Activated B cell treated with CpG ODN at 0.5 μM for 24 hours (primary cell): ENCODE measurements around the gene SCN9A. TPM values are rescaled to one million over a fixed set of nuclear protein-coding genes. Genes with fewer than 3 reads are reported as not detected.

ENCODE experiments used
- ATAC-seq: fragments of 200-7000 bp; cut with Tn5 transposase; one replicate; pipeline ENCODE4 v1.10.0; 2021; ENCODE audit warnings: low read depth, mild to moderate bottlenecking, moderate library complexity
- CTCF ChIA-PET: fragments of 350-600 bp; sonication (Branson Sonifier 250); formaldehyde crosslinking; loops from one replicate; lab custom pipeline; 2021; ENCODE audit warnings: antibody characterized with exemption; lab: Charles Lee
- POLR2A ChIA-PET: fragments of 350-600 bp; sonication (Branson Sonifier 250); formaldehyde crosslinking; loops from one replicate; lab custom pipeline; 2021; ENCODE audit warnings: antibody characterized with exemption; lab: Charles Lee
- DNase-seq: peaks from one replicate; pipeline ENCODE4 v3.0.0; 2022
- H3K27ac Mint-ChIP-seq: one replicate; pipeline ENCODE4 v1.8.0; 2020; ENCODE audit warnings: mixed read lengths
- H3K27me3 Mint-ChIP-seq: one replicate; pipeline ENCODE4 v1.8.0; 2021; ENCODE audit warnings: mixed read lengths
- H3K36me3 Mint-ChIP-seq: one replicate; pipeline ENCODE4 v1.8.0; 2021; ENCODE audit warnings: low read depth, mixed read lengths
- H3K4me1 Mint-ChIP-seq: one replicate; pipeline ENCODE4 v1.8.0; 2021; ENCODE audit warnings: mixed read lengths
- H3K4me3 Mint-ChIP-seq: one replicate; pipeline ENCODE4 v1.8.0; 2020; ENCODE audit warnings: mild to moderate bottlenecking, mixed read lengths
- H3K9me3 Mint-ChIP-seq: one replicate; pipeline ENCODE4 v1.8.0; 2020; ENCODE audit warnings: mixed read lengths
- intact Hi-C: fragments of 100-400 bp; cut with micrococcal nuclease; formaldehyde crosslinking; loops from one replicate; pipeline ENCODE4 v1.15.1; 2024
- total RNA-seq: library from RNA; stranded (reverse); gene quantifications from 2 replicates; pipeline ENCODE4 v1.2.3, GENCODE V29; 2022
- TF ChIP-seq, protein P1 (sequence below): fragments of 200-600 bp; IDR thresholded peaks from one replicate; pipeline ENCODE4 v1.8.0; 2022; ENCODE audit warnings: antibody characterized with exemption, mild to moderate bottlenecking

SCN9A gene
- total RNA-seq, 1 donor from 2014 or later = not detected

DNA sequence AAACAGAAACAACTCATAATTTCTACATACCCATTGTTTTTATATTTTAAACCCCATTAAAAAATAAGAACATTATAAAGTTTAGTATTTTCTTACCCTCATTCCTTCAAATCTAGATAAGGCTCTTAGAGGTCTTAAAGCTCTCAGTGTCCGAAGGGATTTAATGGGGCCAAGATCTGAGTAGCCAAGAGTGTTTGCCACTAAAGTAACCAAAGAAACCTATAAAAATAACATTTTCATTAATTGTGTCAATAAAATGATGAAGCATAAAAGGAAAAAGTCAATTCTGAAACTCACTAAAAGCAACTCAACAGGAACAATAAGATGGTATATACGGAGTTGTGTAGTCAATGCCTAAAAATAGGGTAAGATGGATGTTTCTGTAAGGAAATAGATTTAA is 142.5 kb downstream of the SCN9A start:
- Mint-ChIP-seq H3K27me3 (no peaks in the 10 kb centered on the region), H3K4me1 (no peaks in the 10 kb centered on the region), H3K9me3 (no peaks in the 10 kb centered on the region), H3K36me3 (no peaks in the 10 kb centered on the region), H3K27ac (no peak overlapping the region), H3K4me3 (no peak overlapping the region)
- intact Hi-C loops = no loop called here
- CTCF ChIA-PET = no interaction called here
- ATAC-seq = no peak
- TF ChIP-seq, protein P1, sequence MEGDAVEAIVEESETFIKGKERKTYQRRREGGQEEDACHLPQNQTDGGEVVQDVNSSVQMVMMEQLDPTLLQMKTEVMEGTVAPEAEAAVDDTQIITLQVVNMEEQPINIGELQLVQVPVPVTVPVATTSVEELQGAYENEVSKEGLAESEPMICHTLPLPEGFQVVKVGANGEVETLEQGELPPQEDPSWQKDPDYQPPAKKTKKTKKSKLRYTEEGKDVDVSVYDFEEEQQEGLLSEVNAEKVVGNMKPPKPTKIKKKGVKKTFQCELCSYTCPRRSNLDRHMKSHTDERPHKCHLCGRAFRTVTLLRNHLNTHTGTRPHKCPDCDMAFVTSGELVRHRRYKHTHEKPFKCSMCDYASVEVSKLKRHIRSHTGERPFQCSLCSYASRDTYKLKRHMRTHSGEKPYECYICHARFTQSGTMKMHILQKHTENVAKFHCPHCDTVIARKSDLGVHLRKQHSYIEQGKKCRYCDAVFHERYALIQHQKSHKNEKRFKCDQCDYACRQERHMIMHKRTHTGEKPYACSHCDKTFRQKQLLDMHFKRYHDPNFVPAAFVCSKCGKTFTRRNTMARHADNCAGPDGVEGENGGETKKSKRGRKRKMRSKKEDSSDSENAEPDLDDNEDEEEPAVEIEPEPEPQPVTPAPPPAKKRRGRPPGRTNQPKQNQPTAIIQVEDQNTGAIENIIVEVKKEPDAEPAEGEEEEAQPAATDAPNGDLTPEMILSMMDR = no peak
- no peak for DNase-seq
- POLR2A ChIA-PET = no interaction called here

DNA sequence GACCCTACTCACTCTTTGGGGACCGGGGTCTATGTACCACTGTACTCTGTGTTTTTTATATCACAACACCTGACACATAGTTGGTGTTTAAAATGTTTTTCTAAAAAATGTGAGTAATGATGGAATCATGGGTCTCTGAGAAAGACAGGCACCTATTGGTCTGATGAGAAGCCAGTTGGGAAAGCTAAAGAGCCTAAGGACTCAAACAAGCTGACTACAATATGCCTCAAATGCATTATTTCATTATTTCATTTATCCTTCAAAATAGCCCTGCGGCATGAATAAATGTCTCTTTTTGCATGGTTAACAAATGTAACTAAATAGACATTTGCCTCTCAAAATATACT is 145.0 kb downstream of the SCN9A start:
- intact Hi-C loops = no loop called here
- Mint-ChIP-seq H3K4me3 (no peak overlapping the region), H3K4me1 (no peaks in the 10 kb centered on the region), H3K36me3 (no peaks in the 10 kb centered on the region), H3K27ac (no peak overlapping the region), H3K9me3 (no peaks in the 10 kb centered on the region), H3K27me3 (no peaks in the 10 kb centered on the region)
- CTCF ChIA-PET = interaction anchor here (0.7 kb wide), 1 partner anchor 32 kb away, joined by 3 read pairs; no protein-coding TSS in a partner anchor
- no peak for ATAC-seq
- POLR2A ChIA-PET = no interaction called here
- DNase-seq = no peak
- TF ChIP-seq, protein P1 = no peak

DNA sequence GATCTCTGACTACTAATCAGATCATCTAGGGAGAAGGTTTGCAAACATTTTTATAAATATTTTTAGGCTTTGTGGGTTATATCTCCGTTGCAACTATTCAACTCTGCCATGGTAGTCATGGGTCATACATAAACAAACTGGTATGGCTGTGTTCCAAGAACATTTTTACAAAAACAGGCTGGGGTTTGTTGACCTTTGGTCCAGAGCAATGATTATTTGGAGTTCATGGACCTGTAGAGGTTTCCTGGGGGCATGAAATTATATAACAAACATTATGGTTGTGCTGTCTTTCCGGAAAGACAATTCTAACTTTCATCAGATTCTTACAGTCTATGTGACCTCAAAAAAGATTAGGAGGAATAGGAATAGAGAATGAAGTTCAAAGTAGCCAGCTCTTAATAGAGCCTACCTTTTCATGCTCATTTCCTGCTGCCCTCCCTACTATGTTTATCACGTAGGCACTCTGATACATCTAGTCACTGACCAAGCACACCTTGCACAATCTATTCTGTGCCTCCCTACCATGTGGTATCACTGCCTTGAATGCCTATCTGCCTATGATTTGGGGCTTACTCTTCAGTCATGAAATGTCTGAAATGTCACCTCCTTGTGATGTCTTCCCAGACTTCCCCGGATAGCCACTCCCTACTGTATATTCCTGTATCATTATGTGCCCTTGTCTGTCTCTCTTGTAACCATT is 145.6 kb downstream of the SCN9A start:
- intact Hi-C loops = no loop called here
- Mint-ChIP-seq H3K36me3 (no peaks in the 10 kb centered on the region), H3K4me3 (no peak overlapping the region), H3K4me1 (no peaks in the 10 kb centered on the region), H3K27ac (no peak overlapping the region), H3K27me3 (no peaks in the 10 kb centered on the region), H3K9me3 (no peaks in the 10 kb centered on the region)
- no peak for DNase-seq
- CTCF ChIA-PET = no interaction called here
- POLR2A ChIA-PET = no interaction called here
- no peak for ATAC-seq
- TF ChIP-seq, protein P1 = no peak

DNA sequence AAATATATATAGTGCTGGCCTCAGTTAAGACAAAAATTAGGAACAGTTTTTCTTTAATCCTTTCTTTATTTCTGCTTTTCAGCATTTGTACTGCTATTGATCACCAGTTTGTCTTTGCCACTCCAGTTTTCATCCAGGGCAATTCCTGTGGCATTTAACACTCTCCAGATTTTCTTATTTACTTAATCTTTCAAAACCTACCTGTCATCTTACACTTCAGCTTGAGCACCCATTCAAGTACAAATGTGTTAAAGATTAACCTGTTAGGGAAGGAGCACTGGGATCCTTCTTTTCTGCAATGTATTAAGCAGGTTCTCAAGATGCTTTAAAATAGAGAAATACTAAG is 146.1 kb downstream of the SCN9A start:
- H3K9me3 Mint-ChIP-seq = no peaks in the 10 kb centered on the region
- H3K36me3 Mint-ChIP-seq = no peaks in the 10 kb centered on the region
- H3K27ac Mint-ChIP-seq = no peak overlapping the region
- no peak overlapping the region for H3K4me3 Mint-ChIP-seq
- DNase-seq = no peak
- intact Hi-C loops = no loop called here
- TF ChIP-seq, protein P1 = no peak
- no peaks in the 10 kb centered on the region for H3K4me1 Mint-ChIP-seq
- POLR2A ChIA-PET = no interaction called here
- no peak for ATAC-seq
- no peaks in the 10 kb centered on the region for H3K27me3 Mint-ChIP-seq
- CTCF ChIA-PET = no interaction called here

DNA sequence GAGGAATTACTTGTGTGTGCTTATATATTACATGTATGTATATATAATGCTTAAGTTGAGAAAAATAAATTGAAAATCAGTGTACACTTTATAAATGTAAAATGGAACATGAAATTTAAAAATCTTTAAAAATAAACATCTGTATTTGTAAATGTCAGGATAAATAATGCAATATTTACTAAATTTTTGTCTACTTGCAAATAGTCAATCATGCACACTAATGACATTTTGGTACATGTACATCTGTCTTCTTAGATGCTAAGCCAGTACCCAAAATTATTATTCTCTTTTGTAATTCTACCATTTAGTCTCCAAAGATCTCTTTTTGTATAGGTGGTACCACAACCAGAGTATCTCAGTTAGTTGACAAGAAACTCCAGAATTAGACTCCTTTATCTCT is 151.5 kb downstream of the SCN9A start:
- no peak for DNase-seq
- no peak overlapping the region for H3K4me3 Mint-ChIP-seq

More for the DNA sequence above, 151.5 kb downstream of the SCN9A start:
- Mint-ChIP-seq H3K27ac (no peak overlapping the region), H3K4me1 (no peaks in the 10 kb centered on the region), H3K27me3 (no peaks in the 10 kb centered on the region), H3K9me3 (no peaks in the 10 kb centered on the region), H3K36me3 (no peaks in the 10 kb centered on the region)
- ATAC-seq = no peak
- TF ChIP-seq, protein P1 = no peak
- CTCF ChIA-PET = no interaction called here
- POLR2A ChIA-PET = no interaction called here
- intact Hi-C loops = no loop called here
